HG03558 (cell line): Measurements from ENCODE around the gene COL11A2.

Experiments used
- ATAC-seq: cut with Tn5 transposase; IDR thresholded peaks from one replicate; pipeline ENCODE4 v1.9.1; 2021; ENCODE audit warnings: moderate number of reproducible peaks; ENCODE audit not compliant: unreplicated experiment; ENCODE audit errors: extremely low read depth

COL11A2 gene

DNA sequence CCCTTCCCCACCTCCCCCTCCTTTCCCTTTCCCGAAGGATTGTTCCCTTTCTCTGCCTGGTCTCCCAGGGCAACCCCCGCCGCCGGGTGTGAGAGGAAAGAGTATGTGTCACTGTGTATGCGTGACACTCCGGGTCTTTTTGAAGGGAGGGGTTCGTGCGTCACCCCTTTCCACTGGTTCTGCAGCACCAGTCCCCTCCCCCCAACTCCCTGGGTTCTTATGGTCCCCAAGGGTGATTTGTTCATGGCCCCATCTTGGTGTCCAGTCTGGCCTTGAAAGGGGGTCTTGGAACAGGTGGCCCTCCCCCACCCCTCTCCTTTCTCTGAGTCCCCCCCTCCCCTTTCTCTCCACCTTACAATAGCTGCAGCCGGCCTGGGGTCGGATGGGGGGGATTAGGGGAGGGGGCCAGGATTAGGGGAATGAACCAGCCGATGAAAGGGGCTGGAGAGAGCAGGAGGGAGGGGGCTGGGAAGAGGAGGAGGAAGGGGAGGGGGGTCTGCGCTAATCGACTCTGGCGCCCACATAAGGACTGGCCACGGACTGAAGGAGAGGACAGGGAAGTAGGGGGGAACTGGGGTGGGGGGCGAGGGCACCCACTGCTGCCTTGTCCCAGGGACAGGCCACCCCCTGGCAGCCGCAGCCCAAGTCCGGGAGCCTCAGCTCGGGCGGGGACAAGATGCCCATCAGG is 14.7 kb upstream of the COL11A2 start:
- ATAC-seq: no peak

- no peak for ATAC-seq
These were observed 14.0 kb upstream of the COL11A2 start for GRCh38 chr6:33206027-33206863.

DNA sequence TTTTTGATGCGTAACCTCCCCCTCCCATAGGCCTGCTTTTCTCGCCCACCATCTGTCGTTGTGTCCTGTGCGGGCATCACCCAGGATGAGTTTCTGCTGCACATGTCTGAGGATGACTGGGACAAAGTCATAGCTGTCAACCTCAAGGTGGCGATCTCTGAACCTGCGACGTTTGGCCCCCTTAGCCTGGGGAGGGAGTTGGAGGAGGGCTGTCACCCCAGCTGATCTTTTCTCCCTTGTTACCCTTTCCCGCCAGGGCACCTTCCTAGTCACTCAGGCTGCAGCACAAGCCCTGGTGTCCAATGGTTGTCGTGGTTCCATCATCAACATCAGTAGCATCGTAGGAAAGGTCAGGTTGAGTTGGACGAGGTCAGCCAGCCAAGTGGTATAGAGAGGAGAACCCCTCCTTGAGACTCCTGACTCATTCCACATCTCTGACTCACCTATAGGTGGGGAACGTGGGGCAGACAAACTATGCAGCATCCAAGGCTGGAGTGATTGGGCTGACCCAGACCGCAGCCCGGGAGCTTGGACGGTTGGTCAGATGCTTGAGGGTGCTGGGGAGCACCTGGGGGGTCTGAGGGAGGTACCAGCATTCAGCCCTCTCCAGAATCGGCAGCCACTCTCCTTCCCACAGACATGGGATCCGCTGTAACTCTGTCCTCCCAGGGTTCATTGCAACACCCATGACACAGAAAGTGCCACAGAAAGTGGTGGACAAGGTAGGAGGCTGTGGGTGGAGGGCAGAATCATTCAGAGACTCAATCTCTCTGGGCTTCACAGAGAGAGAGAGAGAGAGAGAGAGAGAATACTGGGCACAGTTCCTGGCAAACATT is 13.1 kb upstream of the COL11A2 start:
- no peak for ATAC-seq

- ATAC-seq: no peak
These were observed 12.3 kb upstream of the COL11A2 start, which contains the start of gene HSD17B8 for GRCh38 chr6:33204415-33205190. TSS of gene HSD17B8 (plus strand) at chr6:33204655. CDS start at chr6:33204669, 14 bp downstream.

GRCh38 chr6:33204165-33204414 is 11.8 kb upstream of the COL11A2 start:
- no peak for ATAC-seq

- no peak for ATAC-seq
These were observed 11.3 kb upstream of the COL11A2 start for GRCh38 chr6:33203443-33204164.

DNA sequence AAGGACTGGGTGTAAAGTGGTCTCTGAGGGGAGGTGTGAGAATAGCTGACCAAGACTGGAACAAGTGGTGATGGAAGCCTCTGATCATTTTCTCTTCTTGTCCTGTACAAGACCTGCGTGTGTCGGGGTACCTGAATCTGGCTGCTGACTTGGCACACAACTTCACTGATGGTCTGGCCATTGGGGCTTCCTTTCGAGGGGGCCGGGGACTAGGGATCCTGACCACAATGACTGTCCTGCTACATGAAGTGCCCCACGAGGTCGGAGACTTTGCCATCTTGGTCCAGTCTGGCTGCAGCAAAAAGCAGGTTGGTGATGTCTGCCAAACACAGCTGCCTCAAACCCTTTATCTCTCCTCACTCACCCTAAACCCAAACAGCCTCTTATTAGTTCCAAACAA is 10.5 kb upstream of the COL11A2 start:
- ATAC-seq: no peak

DNA sequence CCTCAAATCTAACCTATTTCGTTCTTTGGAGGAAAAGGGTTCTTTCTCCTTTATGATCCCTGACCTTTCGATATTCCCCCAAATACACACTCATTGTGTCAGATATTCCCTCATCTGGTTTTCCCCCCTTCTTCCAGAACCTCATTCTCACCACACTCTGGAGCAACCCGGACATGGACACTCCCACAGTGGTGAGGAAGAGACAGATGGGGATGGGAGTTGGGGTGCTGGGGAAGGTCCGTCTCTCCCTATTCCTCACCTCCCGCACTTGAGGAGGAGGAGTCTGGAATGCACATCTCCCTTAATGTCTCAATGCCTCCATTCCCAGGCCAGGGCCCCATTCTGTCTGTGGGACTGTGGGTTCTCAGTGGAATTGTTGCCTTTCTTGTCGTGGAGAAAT is 9.7 kb upstream of the COL11A2 start:
- ATAC-seq: no peak

DNA sequence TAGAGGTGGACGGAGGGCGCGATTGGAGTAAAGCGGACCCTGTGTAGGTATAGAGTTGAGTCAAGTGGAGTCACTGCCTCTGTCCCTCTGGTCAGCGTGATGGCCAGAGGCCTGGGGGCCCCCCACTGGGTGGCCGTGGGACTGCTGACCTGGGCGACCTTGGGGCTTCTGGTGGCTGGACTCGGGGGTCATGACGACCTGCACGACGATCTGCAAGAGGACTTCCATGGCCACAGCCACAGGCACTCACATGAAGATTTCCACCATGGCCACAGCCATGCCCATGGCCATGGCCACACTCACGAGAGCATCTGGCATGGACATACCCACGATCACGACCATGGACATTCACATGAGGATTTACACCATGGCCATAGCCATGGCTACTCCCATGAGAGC is 8.9 kb upstream of the COL11A2 start:
- no peak for ATAC-seq

DNA sequence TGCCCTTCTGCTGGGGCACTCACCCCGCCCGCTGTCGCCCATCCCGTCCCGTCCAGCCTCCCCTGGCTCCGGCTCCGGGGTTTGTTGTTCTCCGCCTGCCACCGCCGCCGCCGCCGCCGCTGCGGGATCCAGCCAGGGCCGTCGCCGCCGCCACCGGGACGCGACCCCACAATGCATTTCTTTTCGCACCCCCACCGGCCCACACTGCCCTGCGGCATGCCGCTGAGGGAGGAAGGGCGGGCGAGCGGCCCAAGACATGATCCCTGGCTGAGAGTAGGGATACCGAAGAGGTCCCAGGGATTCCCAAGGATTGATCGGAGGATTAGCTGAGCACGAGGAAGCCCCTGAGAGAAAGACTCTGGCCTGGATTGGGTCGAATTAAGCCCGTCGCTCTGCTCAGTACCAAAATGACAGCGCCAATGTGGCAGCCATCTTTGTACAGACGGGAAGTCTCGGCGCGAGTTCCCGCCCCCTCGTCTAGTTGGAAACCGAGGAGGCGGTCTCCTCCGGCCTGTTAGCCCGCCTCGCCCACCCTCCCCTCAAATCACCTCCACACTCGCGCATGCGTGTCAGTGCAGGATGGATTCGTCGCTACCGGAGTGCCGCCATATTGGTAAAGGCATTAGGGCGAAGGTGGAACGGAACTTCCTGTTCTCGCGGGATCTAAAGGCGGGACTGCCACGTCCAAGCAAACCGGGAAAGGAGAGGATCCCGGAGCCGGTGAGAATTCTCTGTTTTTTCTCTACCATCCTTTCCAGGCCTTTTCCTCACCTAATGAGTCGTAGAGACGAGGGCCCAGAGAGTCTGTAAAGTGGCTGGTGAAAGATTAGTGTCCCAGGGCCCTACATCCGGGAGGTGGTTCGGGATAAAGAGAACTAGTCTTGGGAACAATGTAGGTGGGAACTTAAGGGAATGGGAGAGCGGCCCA is 8.2 kb upstream of the COL11A2 start, which contains the start of the genes RXRB and SLC39A7:
RXRB (minus strand) TSS at position 447 of the 928 bp plus-strand sequence; CDS start at position 258, 189 bp downstream.
SLC39A7 (plus strand) TSS at position 649 of the 928 bp plus-strand sequence. CDS start 379 bp downstream, outside the sequence.
- ATAC-seq: no peak

DNA sequence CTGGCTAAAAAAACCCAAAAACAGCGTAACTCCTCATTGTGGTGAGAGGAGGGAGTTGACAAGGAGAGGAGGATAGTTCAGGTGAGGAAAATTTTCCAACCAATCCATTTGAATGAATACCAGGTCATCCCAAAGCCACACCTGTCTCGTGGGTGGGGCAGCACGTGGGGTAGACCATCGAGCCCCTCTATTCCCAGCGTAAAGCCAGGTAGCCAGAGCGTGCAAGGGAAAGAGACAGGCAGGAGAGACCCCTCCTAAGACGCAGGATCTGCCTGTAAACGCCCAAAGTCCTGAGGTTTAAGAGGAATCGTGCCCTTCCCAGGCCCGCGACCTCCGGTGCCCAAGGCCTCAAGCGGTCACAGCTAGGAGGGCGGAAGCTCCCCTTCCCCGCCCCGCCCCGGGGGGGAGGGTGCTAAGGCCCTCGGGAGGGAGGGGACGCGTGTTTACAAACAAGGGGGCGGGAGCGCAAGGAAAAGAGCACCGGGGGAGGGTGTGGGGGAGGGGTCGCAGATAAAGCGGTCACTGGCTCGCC is 7.5 kb upstream of the COL11A2 start:
- no peak for ATAC-seq

DNA sequence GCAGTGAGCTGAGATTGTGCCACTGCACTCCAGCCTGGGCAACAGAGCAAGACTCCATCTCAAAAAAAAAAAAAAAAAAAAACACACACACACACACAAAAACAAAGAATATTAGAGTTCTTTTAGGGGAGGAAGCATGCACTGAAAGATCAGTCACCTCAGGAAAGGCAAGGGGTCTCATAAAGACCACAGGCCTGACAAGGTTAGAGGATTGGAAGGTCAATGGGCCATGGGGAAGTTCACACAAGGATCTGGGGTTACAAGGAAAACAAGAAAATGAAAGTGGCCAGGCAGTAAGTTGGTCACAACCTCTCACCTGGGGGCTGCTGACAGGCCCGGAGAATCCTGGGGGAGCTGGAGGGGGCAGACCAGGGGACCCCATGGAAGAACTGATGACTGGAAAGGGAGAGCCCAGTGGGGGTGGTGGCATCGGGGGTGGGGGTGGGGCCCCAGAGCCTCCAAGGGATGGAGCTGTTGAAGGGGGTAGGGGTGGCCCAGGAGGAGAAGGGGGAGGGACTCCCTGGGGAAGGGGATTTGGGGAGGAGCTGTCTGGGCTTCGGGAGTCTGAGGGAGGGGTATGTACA is 6.7 kb upstream of the COL11A2 start:
- ATAC-seq: no peak

DNA sequence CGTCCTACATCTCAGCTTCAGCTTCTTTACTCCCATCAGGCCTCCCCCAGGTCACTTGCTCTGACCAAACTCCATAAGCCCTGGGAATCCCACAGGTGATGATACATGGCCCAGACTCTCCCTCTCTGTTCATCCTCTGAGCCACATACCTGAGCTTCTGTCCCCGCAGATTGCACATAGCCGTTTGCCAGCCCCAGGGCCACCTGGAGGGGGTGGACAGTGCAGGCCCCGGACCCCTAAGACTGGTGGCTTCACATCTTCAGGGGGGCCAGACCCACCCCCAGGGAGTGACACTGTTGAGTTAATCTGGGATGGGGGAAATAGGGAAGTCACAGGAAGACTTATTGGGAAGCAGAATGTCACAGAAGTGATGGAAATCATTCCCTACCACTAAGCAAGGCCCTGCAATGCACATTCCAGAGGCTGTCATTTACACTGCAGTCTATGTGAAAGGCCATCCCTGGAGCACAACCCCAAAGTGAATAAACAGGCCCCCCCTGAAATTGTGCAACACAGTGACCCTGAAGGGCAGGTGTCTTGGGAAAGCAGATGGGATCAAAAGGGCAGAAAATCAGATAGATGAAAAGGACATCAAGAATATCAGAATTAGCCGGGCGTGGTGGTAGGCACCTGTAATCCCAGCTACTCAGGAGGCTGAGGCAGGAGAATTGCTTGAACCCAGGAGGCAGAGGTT is 6.0 kb upstream of the COL11A2 start:
- no peak for ATAC-seq

- no peak for ATAC-seq
These were observed 5.3 kb upstream of the COL11A2 start for GRCh38 chr6:33197431-33198048.

DNA sequence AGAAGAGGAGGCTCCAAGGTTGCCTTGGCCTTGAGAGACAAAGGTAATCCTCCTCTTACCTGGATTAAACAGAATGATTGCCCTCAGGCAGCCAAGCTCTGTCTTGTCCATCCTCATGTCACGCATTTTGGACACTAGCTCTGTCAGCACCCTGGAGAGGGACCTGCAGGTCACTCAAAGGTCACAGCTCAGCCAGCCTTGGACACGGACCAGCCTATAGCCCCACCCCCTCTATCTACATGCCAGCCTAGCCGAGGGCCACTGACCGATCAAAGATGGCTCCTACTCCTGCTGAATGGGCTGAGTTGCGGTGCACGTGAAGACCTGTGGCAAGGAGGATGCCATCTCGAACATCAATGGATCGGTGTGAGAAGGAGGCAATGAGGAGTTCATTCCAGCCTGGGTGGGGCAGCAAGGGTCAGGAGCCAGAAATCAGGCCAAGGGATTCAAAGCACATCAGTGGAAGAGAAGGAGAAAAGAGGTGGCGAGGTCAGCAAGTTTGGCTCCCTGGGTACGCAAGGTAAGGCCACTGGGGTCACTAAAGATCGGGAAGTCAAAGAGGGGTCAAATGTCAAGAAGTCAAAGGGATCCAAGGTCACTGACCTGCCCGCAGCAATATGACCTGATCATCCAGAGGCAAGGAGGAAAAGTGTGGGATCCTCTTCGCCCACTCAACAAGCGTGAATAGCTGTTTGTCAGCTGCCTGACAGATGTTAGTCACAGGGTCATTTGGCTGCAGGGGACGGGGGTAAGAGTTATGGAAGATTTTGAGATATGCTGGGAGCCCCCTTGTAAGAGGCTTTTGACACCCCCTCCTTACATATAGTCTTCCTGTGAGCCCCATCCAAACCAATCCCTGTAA is 3.3 kb upstream of the COL11A2 start:
- ATAC-seq: no peak

GRCh38 chr6:33194431-33194979 is 2.2 kb upstream of the COL11A2 start:
- no peak for ATAC-seq
